GM21423 (cell line): ENCODE data around the gene CCM2.

Source experiments
- ATAC-seq: cut with Tn5 transposase; IDR thresholded peaks from one replicate; pipeline ENCODE4 v1.9.1; 2021; ENCODE audit warnings: mild to moderate bottlenecking, moderate library complexity; ENCODE audit not compliant: unreplicated experiment

The CCM2 gene

GRCh38 chr7:45077579-45077978, 77.6 kb downstream of the CCM2 start:
- ATAC-seq, result no peak

GRCh38 chr7:45078125-45078681, 78.2 kb downstream of the CCM2 start:
- ATAC-seq, result no peak

GRCh38 chr7:45080265-45080957, 80.4 kb downstream of the CCM2 start:
- no peak for ATAC-seq

GRCh38 chr7:45080958-45081669, 81.1 kb downstream of the CCM2 start:
- no peak for ATAC-seq

GRCh38 chr7:45081670-45081974, 81.6 kb downstream of the CCM2 start:
- ATAC-seq, result no peak

- ATAC-seq, result no peak
These were observed 82.2 kb downstream of the CCM2 start for GRCh38 chr7:45082031-45082830.

- no peak for ATAC-seq
These were observed 82.9 kb downstream of the CCM2 start for GRCh38 chr7:45082831-45083331.

- ATAC-seq, result no peak
These were observed 84.3 kb downstream of the CCM2 start for GRCh38 chr7:45084336-45084735.

- no peak for ATAC-seq
These were observed 85.1 kb downstream of the CCM2 start for GRCh38 chr7:45084901-45085618.

- no peak for ATAC-seq
These were observed 85.7 kb downstream of the CCM2 start for GRCh38 chr7:45085619-45086200.

- ATAC-seq, result no peak
These were observed 86.5 kb downstream of the CCM2 start for GRCh38 chr7:45086331-45087065.

GRCh38 chr7:45087301-45088145, 87.5 kb downstream of the CCM2 start:
- no peak for ATAC-seq

GRCh38 chr7:45088146-45088701, 88.2 kb downstream of the CCM2 start:
- ATAC-seq, result no peak

GRCh38 chr7:45088821-45089340, 88.9 kb downstream of the CCM2 start, which contains the start of gene NACAD:
TSS of gene NACAD (minus strand) at chr7:45088969. CDS start at chr7:45088894, 75 bp downstream.
- ATAC-seq, result no peak

- ATAC-seq, result no peak
These were observed 89.4 kb downstream of the CCM2 start for GRCh38 chr7:45089341-45089891.

GRCh38 chr7:45092100-45092930, 92.3 kb downstream of the CCM2 start:
- no peak for ATAC-seq

GRCh38 chr7:45092931-45093235, 92.9 kb downstream of the CCM2 start:
- no peak for ATAC-seq
